ENCODE data around the gene PDE9A. TPM values are rescaled to one million over a fixed set of nuclear protein-coding genes. Genes with fewer than 3 reads are reported as not detected.

Gene PDE9A
- total RNA-seq, 5 donors from 2014 or later (not counting 1 experiment from before 2014, with no cell fraction given) = 11.5 to 18.3 (median 16.1) TPM

DNA sequence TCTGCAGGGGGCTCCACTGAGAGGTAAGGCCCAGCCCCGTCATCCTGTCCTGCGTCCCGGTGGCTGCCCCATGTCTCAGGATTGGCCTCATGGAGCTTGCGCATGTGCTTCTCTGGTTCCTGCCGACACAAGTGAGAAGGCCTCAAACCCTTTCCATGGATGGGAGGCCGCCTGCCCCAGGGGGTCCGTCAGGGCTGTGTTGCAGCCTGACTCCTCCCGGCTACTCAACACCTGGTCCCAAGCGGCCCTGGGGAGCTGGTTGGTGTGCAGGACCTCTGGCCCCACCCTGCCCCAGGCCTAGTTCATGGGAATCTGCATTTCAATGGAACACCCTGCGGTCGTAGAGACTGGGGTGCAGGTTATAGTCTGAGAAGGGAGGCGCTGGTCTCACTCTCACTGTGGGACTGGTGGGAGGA is 21.1 kb upstream of the PDE9A start:
- Histone ChIP-seq H3K36me3 (ENCODE audit: control insufficient read depth in 2 of 2, extremely low read depth in 1 of 2, insufficient read depth in 1 of 2, low read length in 1 of 2) (no peaks in the 10 kb centered on the region), H3K27me3 (replicated peaks in 1 of 2; ENCODE audit: control insufficient read depth in 2 of 2, extremely low read depth in 1 of 2, insufficient read depth in 2 of 2, low read length in 1 of 2) (peaks cover 0 to 22% of the 10 kb centered on the region in 2 experiments), H3K4me1 (ENCODE audit: control insufficient read depth in 1 of 2, extremely low read depth in 1 of 2, insufficient read depth in 2 of 2, low read length in 2 of 2) (peaks cover 2 to 17% of the 10 kb centered on the region in 2 experiments), H3K9me3 (no peaks in the 10 kb centered on the region), H3K4me3 (ENCODE audit: control insufficient read depth in 1 of 2, extremely low read depth in 1 of 2, low read length in 1 of 2) (no peak overlapping the region), H3K27ac (ENCODE audit: low read length) (no peak overlapping the region)
- DNase-seq (no peak), ATAC-seq (replicated peaks in 1 of 4) (no peak)
- Mint-ChIP-seq H3K27me3 (no peaks in the 10 kb centered on the region), H3K9me3 (no peaks in the 10 kb centered on the region), H3K27ac (no peak overlapping the region), H3K4me3 (no peak overlapping the region), H3K36me3 (no peaks in the 10 kb centered on the region), H3K4me1 (peaks cover 0 to 7% (median 2%) of the 10 kb centered on the region in 3 donors)
- WGBS (ENCODE audit: insufficient coverage) = 91% methylated on average over 12 of the region's 12 CpGs
- ChIA-PET CTCF (no interaction called here), POLR2A (no interaction called here)

GRCh38 chr21:42632771-42633690 is 20.4 kb upstream of the PDE9A start:
- ChIA-PET POLR2A (no interaction called here), CTCF (no interaction called here)
- Mint-ChIP-seq H3K9me3 (no peaks in the 10 kb centered on the region), H3K4me3 (no peak overlapping the region), H3K36me3 (no peaks in the 10 kb centered on the region), H3K4me1 (peaks cover 0 to 7% (median 2%) of the 10 kb centered on the region in 3 donors), H3K27me3 (no peaks in the 10 kb centered on the region), H3K27ac (no peak overlapping the region)
- no peak for ATAC-seq (replicated peaks in 1 of 4)
- Histone ChIP-seq H3K9me3 (no peaks in the 10 kb centered on the region), H3K36me3 (ENCODE audit: control insufficient read depth in 2 of 2, extremely low read depth in 1 of 2, insufficient read depth in 1 of 2, low read length in 1 of 2) (no peaks in the 10 kb centered on the region), H3K4me3 (ENCODE audit: control insufficient read depth in 1 of 2, extremely low read depth in 1 of 2, low read length in 1 of 2) (no peak overlapping the region), H3K4me1 (ENCODE audit: control insufficient read depth in 1 of 2, extremely low read depth in 1 of 2, insufficient read depth in 2 of 2, low read length in 2 of 2) (peaks cover 2 to 17% of the 10 kb centered on the region in 2 experiments), H3K27ac (ENCODE audit: low read length) (no peak overlapping the region), H3K27me3 (replicated peaks in 1 of 2; ENCODE audit: control insufficient read depth in 2 of 2, extremely low read depth in 1 of 2, insufficient read depth in 2 of 2, low read length in 1 of 2) (peaks cover 0 to 20% of the 10 kb centered on the region in 2 experiments)
- WGBS (ENCODE audit: insufficient coverage) = 86% methylated on average over 18 of the region's 21 CpGs
- no peak for DNase-seq

DNA sequence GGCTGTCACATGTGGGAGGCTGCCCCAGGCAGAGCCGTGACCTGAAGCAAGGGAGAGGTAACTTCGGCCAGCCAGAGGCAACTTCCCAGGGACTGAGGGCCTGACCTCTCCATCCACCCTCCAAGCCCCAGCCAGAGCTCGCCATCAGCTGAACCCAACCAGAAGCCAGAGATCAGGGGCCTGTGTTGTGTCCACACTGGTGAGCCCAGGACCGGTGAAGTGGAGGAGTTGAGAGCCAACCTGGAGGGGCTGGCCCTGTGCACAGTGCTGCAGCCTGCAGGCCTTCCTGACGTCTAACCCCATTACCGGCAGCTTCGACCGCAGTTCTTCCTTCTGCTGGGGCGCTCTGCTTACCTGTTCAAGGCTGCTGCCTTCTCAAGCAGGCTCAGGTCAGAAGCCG is 19.6 kb upstream of the PDE9A start:
- DNase-seq (no peak), ATAC-seq (replicated peaks in 1 of 4) (no peak)
- Histone ChIP-seq H3K36me3 (ENCODE audit: control insufficient read depth in 2 of 2, extremely low read depth in 1 of 2, insufficient read depth in 1 of 2, low read length in 1 of 2) (no peaks in the 10 kb centered on the region), H3K27me3 (replicated peaks in 1 of 2; ENCODE audit: control insufficient read depth in 2 of 2, extremely low read depth in 1 of 2, insufficient read depth in 2 of 2, low read length in 1 of 2) (peaks cover 0 to 28% of the 10 kb centered on the region in 2 experiments), H3K9me3 (no peaks in the 10 kb centered on the region), H3K27ac (ENCODE audit: low read length) (no peak overlapping the region), H3K4me1 (ENCODE audit: control insufficient read depth in 1 of 2, extremely low read depth in 1 of 2, insufficient read depth in 2 of 2, low read length in 2 of 2) (peaks cover 2 to 17% of the 10 kb centered on the region in 2 experiments), H3K4me3 (ENCODE audit: control insufficient read depth in 1 of 2, extremely low read depth in 1 of 2, low read length in 1 of 2) (no peak overlapping the region)
- ChIA-PET POLR2A (no interaction called here), CTCF (no interaction called here)
- 88% methylated on average over 7 of the region's 10 CpGs for WGBS (ENCODE audit: insufficient coverage)
- Mint-ChIP-seq H3K27ac (no peak overlapping the region), H3K36me3 (no peaks in the 10 kb centered on the region), H3K4me1 (peaks cover 0 to 7% (median 2%) of the 10 kb centered on the region in 3 donors), H3K9me3 (no peaks in the 10 kb centered on the region), H3K27me3 (no peaks in the 10 kb centered on the region), H3K4me3 (no peak overlapping the region)

DNA sequence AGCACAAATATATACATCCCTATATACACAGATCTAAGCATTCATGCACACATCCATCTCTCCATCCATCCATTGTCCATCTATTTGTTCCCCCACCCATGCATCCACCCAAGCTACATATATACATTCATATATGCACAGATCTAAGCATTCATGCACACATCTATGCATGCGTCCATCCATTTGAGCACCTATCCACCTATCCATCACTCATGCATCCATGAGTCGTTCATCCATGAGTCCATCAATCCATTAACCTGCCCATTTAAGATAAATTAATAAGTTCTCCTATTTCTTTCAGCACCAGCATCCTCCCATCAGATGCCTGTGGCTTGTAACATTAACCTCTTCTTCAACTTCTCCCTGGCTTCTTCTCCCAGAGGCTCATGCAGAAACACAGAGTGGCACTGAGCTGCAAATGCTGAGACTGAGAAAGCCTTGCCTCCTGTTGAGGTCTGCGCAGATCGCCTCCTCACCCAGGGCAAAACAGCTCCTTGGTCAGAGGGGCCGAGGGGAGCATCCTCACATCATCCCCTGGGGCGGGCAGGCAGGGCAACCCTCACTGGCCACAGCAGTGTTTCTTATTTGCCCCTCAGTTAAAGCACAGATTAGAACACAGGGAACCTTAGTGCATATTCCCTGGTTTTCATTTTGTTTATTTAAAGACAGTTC is 17.4 kb upstream of the PDE9A start:
- ATAC-seq (replicated peaks in 1 of 4) = no peak
- no peaks in the 10 kb centered on the region for H3K9me3 ChIP-seq
- peaks cover 0 to 31% of the 10 kb centered on the region in 2 experiments for H3K27me3 ChIP-seq (replicated peaks in 1 of 2; ENCODE audit: control insufficient read depth in 2 of 2, extremely low read depth in 1 of 2, insufficient read depth in 2 of 2, low read length in 1 of 2)
- ChIA-PET CTCF (no interaction called here), POLR2A (no interaction called here)
- Mint-ChIP-seq H3K4me3 (no peak overlapping the region), H3K27ac (no peak overlapping the region), H3K36me3 (no peaks in the 10 kb centered on the region), H3K27me3 (no peaks in the 10 kb centered on the region), H3K9me3 (no peaks in the 10 kb centered on the region), H3K4me1 (peaks cover 0 to 7% (median 0%) of the 10 kb centered on the region in 3 donors)
- peaks cover 2 to 7% of the 10 kb centered on the region in 2 experiments for H3K4me1 ChIP-seq (ENCODE audit: control insufficient read depth in 1 of 2, extremely low read depth in 1 of 2, insufficient read depth in 2 of 2, low read length in 2 of 2)
- WGBS (ENCODE audit: insufficient coverage) = 64% methylated on average over 5 of the region's 6 CpGs
- H3K27ac ChIP-seq (ENCODE audit: low read length) = no peak overlapping the region
- H3K4me3 ChIP-seq (ENCODE audit: control insufficient read depth in 1 of 2, extremely low read depth in 1 of 2, low read length in 1 of 2) = no peak overlapping the region
- H3K36me3 ChIP-seq (ENCODE audit: control insufficient read depth in 2 of 2, extremely low read depth in 1 of 2, insufficient read depth in 1 of 2, low read length in 1 of 2) = no peaks in the 10 kb centered on the region
- DNase-seq = no peak

DNA sequence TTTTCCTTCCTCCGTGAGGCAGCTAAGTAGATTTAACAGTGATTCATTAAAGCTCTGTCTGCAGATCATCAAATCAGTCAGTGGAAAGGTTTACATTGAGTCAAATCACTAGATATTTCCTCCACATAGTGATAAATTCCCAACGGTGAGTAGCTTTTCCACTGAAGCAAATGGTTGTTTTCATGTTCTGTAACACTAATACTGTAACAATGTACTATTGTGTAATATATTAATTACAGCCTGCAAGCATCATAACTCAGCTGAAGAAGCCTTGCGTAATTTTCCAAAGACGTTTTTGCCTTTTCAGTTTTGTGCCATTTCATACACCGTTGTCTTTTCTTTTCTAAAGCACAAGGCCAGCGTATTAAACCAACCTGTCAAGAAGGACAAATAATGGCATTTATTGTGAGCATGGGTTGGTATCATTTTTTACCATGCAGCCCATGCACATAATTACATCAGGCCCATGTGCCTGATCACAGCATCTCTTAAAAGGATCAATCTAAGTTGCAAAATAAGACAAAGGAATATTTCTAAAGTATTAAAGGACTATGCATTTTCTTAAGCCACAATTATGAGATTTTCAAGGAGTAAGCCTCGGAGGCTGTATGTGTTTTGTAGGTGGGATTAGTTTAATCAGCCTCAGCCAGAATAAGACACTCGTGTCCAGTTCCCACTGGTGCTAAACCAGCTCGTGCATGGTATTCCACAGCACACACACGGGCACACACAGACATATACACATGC is 16.7 kb upstream of the PDE9A start:
- Histone ChIP-seq H3K9me3 (no peaks in the 10 kb centered on the region), H3K4me3 (ENCODE audit: control insufficient read depth in 1 of 2, extremely low read depth in 1 of 2, low read length in 1 of 2) (no peak overlapping the region), H3K4me1 (ENCODE audit: control insufficient read depth in 1 of 2, extremely low read depth in 1 of 2, insufficient read depth in 2 of 2, low read length in 2 of 2) (peaks cover 0 to 1% of the 10 kb centered on the region in 2 experiments), H3K36me3 (ENCODE audit: control insufficient read depth in 2 of 2, extremely low read depth in 1 of 2, insufficient read depth in 1 of 2, low read length in 1 of 2) (no peaks in the 10 kb centered on the region), H3K27me3 (replicated peaks in 1 of 2; ENCODE audit: control insufficient read depth in 2 of 2, extremely low read depth in 1 of 2, insufficient read depth in 2 of 2, low read length in 1 of 2) (peaks cover 0 to 29% of the 10 kb centered on the region in 2 experiments), H3K27ac (ENCODE audit: low read length) (no peak overlapping the region)
- Mint-ChIP-seq H3K27ac (no peak overlapping the region), H3K4me3 (no peak overlapping the region), H3K9me3 (no peaks in the 10 kb centered on the region), H3K36me3 (no peaks in the 10 kb centered on the region), H3K27me3 (peaks cover 0 to 3% of the 10 kb centered on the region in 2 donors), H3K4me1 (no peaks in the 10 kb centered on the region)
- no peak for DNase-seq
- no peak for ATAC-seq (replicated peaks in 1 of 4)
- ChIA-PET POLR2A (no interaction called here), CTCF (no interaction called here)
- 72% methylated on average over 3 of the region's 10 CpGs for WGBS (ENCODE audit: insufficient coverage)

DNA sequence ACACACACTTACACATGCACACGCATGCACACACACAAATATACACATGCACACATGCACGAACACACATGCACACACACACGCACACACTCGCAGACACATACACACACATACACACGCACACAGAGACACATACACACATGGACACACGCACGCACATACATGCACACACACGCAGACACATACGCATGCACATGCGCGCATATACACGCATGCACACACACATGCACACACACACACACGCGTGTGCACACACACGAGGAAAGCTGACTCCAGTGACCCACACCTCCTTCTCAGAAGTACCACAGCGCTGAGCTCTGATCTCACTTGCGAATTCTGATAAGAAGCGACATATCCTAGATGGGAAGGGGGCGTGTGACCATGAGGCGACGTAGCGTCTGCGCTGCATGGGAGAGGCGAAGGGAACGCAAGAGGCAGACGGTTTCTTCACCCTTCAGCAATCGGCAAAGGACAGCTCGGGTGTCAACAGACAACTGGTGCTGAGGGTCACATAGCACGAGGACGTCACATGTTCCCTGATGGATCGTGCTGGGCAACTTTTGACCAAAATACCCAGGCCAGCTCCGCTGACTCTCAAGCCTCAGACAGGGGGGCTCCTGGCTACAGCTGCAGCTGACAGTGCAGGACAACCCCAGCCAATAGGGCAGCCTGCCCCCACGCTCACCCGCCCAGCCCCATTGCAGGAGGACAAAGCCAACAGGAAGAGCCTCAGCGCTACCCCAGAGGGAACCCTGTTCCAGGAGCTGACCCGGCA is 16.0 kb upstream of the PDE9A start:
- Histone ChIP-seq H3K4me1 (ENCODE audit: control insufficient read depth in 1 of 2, extremely low read depth in 1 of 2, insufficient read depth in 2 of 2, low read length in 2 of 2) (no peaks in the 10 kb centered on the region), H3K4me3 (ENCODE audit: control insufficient read depth in 1 of 2, extremely low read depth in 1 of 2, low read length in 1 of 2) (no peak overlapping the region), H3K36me3 (ENCODE audit: control insufficient read depth in 2 of 2, extremely low read depth in 1 of 2, insufficient read depth in 1 of 2, low read length in 1 of 2) (no peaks in the 10 kb centered on the region), H3K27ac (ENCODE audit: low read length) (no peak overlapping the region), H3K9me3 (no peaks in the 10 kb centered on the region), H3K27me3 (replicated peaks in 1 of 2; ENCODE audit: control insufficient read depth in 2 of 2, extremely low read depth in 1 of 2, insufficient read depth in 2 of 2, low read length in 1 of 2) (peaks cover 0 to 32% of the 10 kb centered on the region in 2 experiments)
- DNase-seq = no peak
- POLR2A ChIA-PET = no interaction called here
- no peaks in the 10 kb centered on the region for H3K4me1 Mint-ChIP-seq
- peaks cover 3 to 9% of the 10 kb centered on the region in 2 donors for H3K27me3 Mint-ChIP-seq
- CTCF ChIA-PET = no interaction called here
- 95% methylated on average over 35 of the region's 36 CpGs for WGBS (ENCODE audit: insufficient coverage)
- ATAC-seq (replicated peaks in 1 of 4) = no peak
- no peak overlapping the region for H3K4me3 Mint-ChIP-seq
- no peaks in the 10 kb centered on the region for H3K36me3 Mint-ChIP-seq
- no peaks in the 10 kb centered on the region for H3K9me3 Mint-ChIP-seq
- no peak overlapping the region for H3K27ac Mint-ChIP-seq

Data from T-cell (primary cell).